K562 (cell line): ENCODE results near the gene YIPF4. TPM values are rescaled to one million over a fixed set of nuclear protein-coding genes. Genes with fewer than 3 reads are reported as not detected.

Source experiments
- HLTF ChIP-seq: fragments of 450-650 bp; IDR thresholded peaks from 2 replicates; pipeline ENCODE4 v1.6.1; 2016
- ILK ChIP-seq: fragments of 450-650 bp; IDR thresholded peaks from 2 replicates; pipeline ENCODE4 v1.6.1; 2016; ENCODE audit warnings: missing genetic modification characterization, low read depth, mild to moderate bottlenecking, missing compliant biosample characterization, moderate library complexity, borderline replicate concordance
- KAT2B ChIP-seq: IDR thresholded peaks from one replicate; pipeline ENCODE4 v1.6.1; 2012; ENCODE audit warnings: low read depth, mild to moderate bottlenecking, control low read depth, inconsistent platforms, low read length, moderate library complexity
- NFXL1 ChIP-seq: fragments of 450-650 bp; formaldehyde crosslinking; IDR thresholded peaks from 2 replicates; pipeline ENCODE4 v1.4.0; 2021; ENCODE audit warnings: mild to moderate bottlenecking
- NRF1 ChIP-seq, 2 experiments: fragments of 450-650 bp; IDR thresholded peaks in 1 of 2; conservative IDR thresholded peaks in 1 of 2; 2 replicates each; pipeline ENCODE4 v1.6.1; 2014; ENCODE audit warnings: mild to moderate bottlenecking in 2 of 2
- POLR2G ChIP-seq: fragments of 200-400 bp; formaldehyde crosslinking; IDR thresholded peaks from 2 replicates; pipeline ENCODE4 v1.6.1; 2017; ENCODE audit warnings: low read depth, mild to moderate bottlenecking, antibody characterized with exemption, low read length, moderate library complexity
- RBM17 ChIP-seq: fragments of 200-400 bp; formaldehyde crosslinking; IDR thresholded peaks from 2 replicates; pipeline ENCODE4 v1.6.1; 2017; ENCODE audit warnings: low read depth, mild to moderate bottlenecking, low read length, borderline replicate concordance
- SAFB2 ChIP-seq: fragments of 200-400 bp; formaldehyde crosslinking; IDR thresholded peaks from 2 replicates; pipeline ENCODE4 v1.6.1; 2018; ENCODE audit warnings: borderline replicate concordance, low read length, low read depth, moderate library complexity; ENCODE audit not compliant: severe bottlenecking
- TGIF2 ChIP-seq: sonication (generic); formaldehyde crosslinking; IDR thresholded peaks from 2 replicates; pipeline ENCODE4 v1.8.1; 2022; ENCODE audit warnings: mild to moderate bottlenecking, missing genetic modification reagents, moderate library complexity
- WHSC1 ChIP-seq: IDR thresholded peaks from one replicate; pipeline ENCODE4 v1.6.1; 2012; ENCODE audit warnings: low read length, control low read depth, inconsistent platforms
- XRCC4 ChIP-seq: IDR thresholded peaks from one replicate; pipeline ENCODE4 v1.6.1; 2011; ENCODE audit not compliant: insufficient read depth, insufficient read length; ENCODE audit errors: extremely low read depth
- ZBTB2 ChIP-seq: fragments of 450-650 bp; IDR thresholded peaks from 2 replicates; pipeline ENCODE4 v1.6.1; 2016; ENCODE audit warnings: antibody characterized with exemption
- ZHX1 ChIP-seq: fragments of 150-350 bp; conservative IDR thresholded peaks from 2 replicates; pipeline ENCODE4 v1.6.1; 2014; ENCODE audit warnings: low read length
- ZKSCAN3 ChIP-seq: fragments of 250-450 bp; sonication (Bioruptor Pico); IDR thresholded peaks from 2 replicates; pipeline ENCODE4 v1.4.0; 2020
- ZNF785 ChIP-seq: fragments of 250-450 bp; sonication (Bioruptor Pico); IDR thresholded peaks from 2 replicates; pipeline ENCODE4 v1.4.0; 2020; ENCODE audit warnings: mild to moderate bottlenecking
- polyA plus RNA-seq, 8 experiments: library from polyadenylated mRNA; depleted of rRNA in 4 of 8; stranded (reverse) in 5 of 8; unstranded in 3 of 8; fragments of >200 nt; fragmentation: Nextera tagmentation in 2 of 8; fragmentation: Illumina TruSeq in 1 of 8; extraction: Ambion mirVana in 2 of 8; extraction: Trizol in 1 of 8; gene quantifications; 2 replicates each; pipeline versions ENCODE4 v1.2.1 to v1.2.3, GENCODE V29; 2011 to 2014; ENCODE audit warnings: inconsistent platforms in 1 of 8, missing spikeins in 1 of 8
- total RNA-seq, 7 experiments: library from RNA; depleted of rRNA in 6 of 7; stranded (reverse); fragments of >200 nt in 6 of 7; fragmentation: Illumina TruSeq in 2 of 7; extraction: Trizol in 2 of 7; gene quantifications; 2 replicates each; pipeline versions ENCODE4 v1.2.1 to v1.2.3, GENCODE V29; 2011 to 2021; ENCODE audit warnings: low replicate concordance in 1 of 7
- TF ChIP-seq, protein P1 (sequence below): IDR thresholded peaks from 3 replicates; pipeline ENCODE4 v1.6.1; 2011; ENCODE audit warnings: borderline replicate concordance, mild to moderate bottlenecking; ENCODE audit not compliant: insufficient read length, insufficient read depth
- TF ChIP-seq, protein P2 (sequence below): fragments of 250-450 bp; sonication (Bioruptor Pico); IDR thresholded peaks from 2 replicates; pipeline ENCODE4 v1.4.0; 2020

The YIPF4 gene
- total and polyA plus RNA-seq, 9 of the 15 experiments (the other 6 are each of a cell fraction or from before 2014, with no cell fraction given) = 4.9 to 46.9 (median 17.5) TPM

- TF ChIP-seq POLR2G (no peak), NFXL1 (CRISPR knock-in tag) (no peak), NRF1 (conservative IDR thresholded peaks at IDR 0.05 in 1 of 2, IDR thresholded peaks at IDR 0.05 in 1 of 2) (peak; percentile 82), ILK (no peak), SAFB2 (no peak), KAT2B (no peak), ZBTB2 (0 out of 2 replicates have a peak, but pooled peaks have one; percentile 11), HLTF (peak; percentile 25; the same call in 1 of the 2 replicates), TGIF2 (CRISPR knock-in tag) (no peak), ZKSCAN3 (no peak), WHSC1 (no peak), XRCC4 (no peak), RBM17 (no peak), ZHX1 (no peak), ZNF785 (CRISPR knock-in tag) (no peak)
- TF ChIP-seq, protein P1, sequence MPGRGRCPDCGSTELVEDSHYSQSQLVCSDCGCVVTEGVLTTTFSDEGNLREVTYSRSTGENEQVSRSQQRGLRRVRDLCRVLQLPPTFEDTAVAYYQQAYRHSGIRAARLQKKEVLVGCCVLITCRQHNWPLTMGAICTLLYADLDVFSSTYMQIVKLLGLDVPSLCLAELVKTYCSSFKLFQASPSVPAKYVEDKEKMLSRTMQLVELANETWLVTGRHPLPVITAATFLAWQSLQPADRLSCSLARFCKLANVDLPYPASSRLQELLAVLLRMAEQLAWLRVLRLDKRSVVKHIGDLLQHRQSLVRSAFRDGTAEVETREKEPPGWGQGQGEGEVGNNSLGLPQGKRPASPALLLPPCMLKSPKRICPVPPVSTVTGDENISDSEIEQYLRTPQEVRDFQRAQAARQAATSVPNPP = no peak
- TF ChIP-seq, protein P2, sequence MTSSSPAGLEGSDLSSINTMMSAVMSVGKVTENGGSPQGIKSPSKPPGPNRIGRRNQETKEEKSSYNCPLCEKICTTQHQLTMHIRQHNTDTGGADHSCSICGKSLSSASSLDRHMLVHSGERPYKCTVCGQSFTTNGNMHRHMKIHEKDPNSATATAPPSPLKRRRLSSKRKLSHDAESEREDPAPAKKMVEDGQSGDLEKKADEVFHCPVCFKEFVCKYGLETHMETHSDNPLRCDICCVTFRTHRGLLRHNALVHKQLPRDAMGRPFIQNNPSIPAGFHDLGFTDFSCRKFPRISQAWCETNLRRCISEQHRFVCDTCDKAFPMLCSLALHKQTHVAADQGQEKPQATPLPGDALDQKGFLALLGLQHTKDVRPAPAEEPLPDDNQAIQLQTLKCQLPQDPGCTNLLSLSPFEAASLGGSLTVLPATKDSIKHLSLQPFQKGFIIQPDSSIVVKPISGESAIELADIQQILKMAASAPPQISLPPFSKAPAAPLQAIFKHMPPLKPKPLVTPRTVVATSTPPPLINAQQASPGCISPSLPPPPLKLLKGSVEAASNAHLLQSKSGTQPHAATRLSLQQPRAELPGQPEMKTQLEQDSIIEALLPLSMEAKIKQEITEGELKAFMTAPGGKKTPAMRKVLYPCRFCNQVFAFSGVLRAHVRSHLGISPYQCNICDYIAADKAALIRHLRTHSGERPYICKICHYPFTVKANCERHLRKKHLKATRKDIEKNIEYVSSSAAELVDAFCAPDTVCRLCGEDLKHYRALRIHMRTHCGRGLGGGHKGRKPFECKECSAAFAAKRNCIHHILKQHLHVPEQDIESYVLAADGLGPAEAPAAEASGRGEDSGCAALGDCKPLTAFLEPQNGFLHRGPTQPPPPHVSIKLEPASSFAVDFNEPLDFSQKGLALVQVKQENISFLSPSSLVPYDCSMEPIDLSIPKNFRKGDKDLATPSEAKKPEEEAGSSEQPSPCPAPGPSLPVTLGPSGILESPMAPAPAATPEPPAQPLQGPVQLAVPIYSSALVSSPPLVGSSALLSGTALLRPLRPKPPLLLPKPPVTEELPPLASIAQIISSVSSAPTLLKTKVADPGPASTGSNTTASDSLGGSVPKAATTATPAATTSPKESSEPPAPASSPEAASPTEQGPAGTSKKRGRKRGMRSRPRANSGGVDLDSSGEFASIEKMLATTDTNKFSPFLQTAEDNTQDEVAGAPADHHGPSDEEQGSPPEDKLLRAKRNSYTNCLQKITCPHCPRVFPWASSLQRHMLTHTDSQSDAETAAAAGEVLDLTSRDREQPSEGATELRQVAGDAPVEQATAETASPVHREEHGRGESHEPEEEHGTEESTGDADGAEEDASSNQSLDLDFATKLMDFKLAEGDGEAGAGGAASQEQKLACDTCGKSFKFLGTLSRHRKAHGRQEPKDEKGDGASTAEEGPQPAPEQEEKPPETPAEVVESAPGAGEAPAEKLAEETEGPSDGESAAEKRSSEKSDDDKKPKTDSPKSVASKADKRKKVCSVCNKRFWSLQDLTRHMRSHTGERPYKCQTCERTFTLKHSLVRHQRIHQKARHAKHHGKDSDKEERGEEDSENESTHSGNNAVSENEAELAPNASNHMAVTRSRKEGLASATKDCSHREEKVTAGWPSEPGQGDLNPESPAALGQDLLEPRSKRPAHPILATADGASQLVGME (CRISPR knock-in tag) = no peak
Measured at GRCh38 chr2:32358111-32358482, 80.4 kb downstream of the YIPF4 start (continued).
